Putamen (tissue), 1 donor: Measurements from ENCODE around the gene ERGIC1.
"Not testable (repeated sequence)": the region's sequence is repeated elsewhere in the genome, so short reads cannot be mapped to it uniquely, and the experiment has no call there.

Experiments used
- DNase-seq: peaks from one replicate; pipeline ENCODE4 v3.0.0-alpha.2; 2016; ENCODE audit warnings: low spot score

The ERGIC1 gene

DNA sequence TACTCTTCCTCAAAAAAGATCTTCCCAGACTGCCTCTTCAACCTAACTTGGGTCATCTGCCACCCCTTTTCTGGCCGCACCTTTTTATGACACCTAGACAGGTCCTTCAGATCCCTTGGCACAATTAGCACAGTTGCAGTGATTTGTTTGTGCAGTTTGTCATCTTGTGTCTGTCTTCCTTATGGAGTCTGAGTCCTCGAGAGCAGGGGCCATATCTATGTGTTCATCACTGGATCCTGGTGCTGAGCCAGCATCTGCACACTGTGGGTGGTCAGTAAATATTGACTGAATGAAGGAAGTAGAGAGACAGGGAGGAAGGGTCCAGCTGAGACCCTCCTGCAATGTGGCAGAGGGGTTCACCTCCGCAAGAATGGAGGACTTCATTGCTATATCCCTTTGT lies 14.4 kb downstream of the ERGIC1 start:
- DNase-seq = no peak

DNA sequence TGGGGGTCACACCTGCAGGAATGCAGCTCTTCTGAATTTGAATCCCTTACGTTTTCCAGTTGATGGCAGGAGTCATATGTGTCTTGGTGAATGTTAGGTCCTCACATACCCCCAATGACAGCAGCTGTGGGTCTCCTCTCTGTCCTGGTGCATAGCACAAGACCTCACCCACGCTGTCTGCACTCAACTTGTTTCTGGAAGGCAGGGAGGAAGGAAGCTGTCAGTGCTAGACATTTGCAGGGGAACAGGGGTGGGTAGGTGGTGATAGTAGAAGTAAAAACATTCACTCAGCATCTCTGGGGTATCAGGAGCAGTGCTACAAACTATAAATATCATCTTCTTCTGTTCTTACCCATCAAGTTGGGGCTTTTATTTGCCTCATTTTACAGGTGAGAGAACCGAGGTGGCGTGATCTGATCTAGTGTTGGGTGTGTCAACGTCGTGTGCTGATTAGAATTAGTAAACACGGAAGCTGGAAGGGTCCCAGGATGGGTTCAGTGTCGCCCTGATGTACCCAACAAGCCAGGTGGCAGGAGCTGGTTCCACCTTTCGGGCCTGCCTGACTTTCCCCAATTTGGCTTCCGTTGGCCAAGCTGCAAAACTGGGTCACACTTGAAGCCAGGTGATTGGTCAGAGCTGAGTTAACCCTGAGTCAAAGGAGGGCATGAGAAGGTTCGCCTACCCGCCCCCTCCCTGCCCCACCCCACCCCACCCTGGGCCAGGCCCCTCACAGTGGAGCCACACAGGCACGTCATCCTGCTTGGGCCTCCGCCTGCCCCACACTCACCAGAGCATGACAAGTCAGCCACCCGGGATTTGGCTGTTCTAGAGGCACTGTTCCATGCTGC lies 15.8 kb downstream of the ERGIC1 start:
- no peak for DNase-seq

GRCh38 chr5:172850454-172850797 lies 16.4 kb downstream of the ERGIC1 start:
- DNase-seq = no peak

- DNase-seq = not testable (repeated sequence)
Observed at GRCh38 chr5:172851254-172851653, 17.2 kb downstream of the ERGIC1 start.

DNA sequence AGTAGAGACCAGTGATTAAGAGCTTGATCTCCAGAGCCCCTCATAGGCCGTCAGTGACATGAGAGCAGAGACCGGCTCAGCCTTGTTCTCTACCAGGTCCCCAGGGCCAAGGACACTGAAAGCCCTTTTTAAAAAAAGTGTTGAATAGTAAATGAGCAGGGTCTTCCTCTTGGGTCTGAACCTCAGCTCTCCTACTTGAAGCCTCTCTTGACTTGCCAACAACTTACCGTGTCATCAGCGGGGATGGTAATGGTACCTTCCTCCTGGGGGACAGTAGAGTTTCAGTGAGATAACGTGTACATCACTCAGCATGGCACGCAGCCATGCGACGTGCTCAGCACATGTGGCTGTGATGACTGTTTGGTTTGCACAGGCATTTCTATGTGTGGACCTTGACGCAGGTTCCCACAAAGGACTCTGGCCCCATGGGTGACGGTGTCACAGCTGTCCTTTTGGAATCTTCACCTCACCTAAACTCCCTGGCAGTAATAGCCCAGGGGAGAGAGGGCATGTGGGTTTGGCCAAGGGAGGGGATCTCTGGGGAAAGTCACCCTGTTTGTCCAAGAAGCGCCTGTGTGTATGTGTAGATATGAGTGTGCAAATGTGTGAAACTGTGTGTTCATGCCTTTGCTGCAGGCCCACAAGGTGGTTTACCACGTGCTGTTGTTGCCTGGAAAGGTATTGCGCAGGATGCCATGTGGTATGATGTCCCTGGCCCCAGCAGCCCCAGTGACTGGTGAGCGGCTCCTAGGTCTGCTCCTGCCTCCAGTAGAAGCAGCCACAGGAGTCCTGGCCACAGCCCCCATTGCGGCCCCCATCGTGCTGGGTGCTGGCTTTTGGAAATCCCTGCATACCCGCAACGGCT lies 18.7 kb downstream of the ERGIC1 start:
- no peak for DNase-seq

DNA sequence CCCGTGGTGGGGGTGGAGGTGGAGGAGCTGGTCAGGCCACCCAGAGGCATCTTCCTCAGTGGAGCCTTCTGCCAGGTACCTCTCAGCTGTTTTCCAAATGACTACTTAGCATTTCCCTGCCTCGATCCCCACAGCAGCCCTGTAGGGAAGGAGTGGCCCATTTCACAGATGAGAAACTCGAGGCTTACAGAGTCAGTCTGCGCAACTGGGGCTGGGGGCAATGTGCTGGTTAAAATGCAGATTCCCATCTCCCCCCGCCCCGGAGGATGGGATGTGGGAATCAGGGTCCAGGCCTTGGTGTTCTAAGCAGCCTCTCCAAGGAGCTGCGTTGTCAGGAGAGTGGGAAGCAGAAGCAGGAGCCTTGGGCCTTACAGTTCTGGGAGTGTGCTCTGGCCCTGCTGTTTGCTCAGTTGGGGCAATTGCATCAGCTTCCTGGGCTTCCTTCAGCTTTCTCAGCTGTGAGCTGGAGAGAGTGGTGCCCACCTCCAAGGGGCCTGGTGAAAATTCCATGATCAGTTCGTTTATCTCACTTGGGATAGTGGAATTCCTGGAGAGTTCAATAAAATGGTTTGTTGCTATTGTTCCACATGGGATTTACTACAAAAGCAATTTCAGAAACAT lies 19.4 kb downstream of the ERGIC1 start:
- DNase-seq = no peak

DNA sequence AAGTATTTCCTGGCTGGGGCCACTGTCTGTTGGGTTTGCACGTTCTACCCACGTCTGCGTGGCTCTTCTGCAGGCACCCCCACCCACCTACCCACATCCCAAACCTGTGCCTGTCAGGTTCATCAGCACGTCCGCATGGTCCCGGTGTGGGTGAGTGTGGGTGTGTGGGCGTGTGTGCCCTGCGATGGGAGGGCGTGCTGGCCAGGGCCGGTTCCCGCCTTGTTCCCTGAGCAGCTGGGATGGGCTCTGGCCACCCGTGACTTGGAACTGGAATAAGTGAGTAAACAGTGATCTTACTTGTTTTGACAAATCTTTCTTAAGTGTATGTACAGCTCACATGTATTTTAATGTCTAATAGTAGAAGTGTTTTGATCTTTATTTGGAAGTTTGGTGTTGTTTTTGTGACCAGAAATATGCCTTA lies 20.4 kb downstream of the ERGIC1 start:
- DNase-seq = no peak

DNA sequence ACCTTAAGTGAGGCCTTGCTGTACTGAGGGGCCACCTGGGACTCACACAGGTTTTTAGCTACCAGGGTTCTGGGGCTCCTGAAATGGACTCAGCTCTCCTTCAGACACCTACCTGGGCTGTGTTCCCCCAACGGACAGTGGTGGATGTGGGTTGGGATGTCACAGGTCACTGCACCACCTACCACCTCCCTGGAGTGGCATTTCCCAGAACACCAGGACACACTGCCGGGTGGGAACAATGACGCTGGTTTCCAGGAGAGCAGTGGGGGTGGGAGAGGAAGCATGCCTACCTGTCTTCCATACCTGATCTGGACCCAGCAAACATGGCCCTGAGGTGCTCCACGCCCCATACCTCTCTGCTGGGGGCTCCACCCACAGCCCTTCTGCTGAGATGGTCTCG lies 20.9 kb downstream of the ERGIC1 start:
- no peak for DNase-seq

- DNase-seq = no peak
Observed at GRCh38 chr5:172855597-172856292, 21.7 kb downstream of the ERGIC1 start.

GRCh38 chr5:172856336-172856735 lies 22.3 kb downstream of the ERGIC1 start:
- DNase-seq = no peak

- no peak for DNase-seq
Observed at GRCh38 chr5:172857982-172858381, 23.9 kb downstream of the ERGIC1 start.

GRCh38 chr5:172858511-172858989 lies 24.5 kb downstream of the ERGIC1 start:
- no peak for DNase-seq

DNA sequence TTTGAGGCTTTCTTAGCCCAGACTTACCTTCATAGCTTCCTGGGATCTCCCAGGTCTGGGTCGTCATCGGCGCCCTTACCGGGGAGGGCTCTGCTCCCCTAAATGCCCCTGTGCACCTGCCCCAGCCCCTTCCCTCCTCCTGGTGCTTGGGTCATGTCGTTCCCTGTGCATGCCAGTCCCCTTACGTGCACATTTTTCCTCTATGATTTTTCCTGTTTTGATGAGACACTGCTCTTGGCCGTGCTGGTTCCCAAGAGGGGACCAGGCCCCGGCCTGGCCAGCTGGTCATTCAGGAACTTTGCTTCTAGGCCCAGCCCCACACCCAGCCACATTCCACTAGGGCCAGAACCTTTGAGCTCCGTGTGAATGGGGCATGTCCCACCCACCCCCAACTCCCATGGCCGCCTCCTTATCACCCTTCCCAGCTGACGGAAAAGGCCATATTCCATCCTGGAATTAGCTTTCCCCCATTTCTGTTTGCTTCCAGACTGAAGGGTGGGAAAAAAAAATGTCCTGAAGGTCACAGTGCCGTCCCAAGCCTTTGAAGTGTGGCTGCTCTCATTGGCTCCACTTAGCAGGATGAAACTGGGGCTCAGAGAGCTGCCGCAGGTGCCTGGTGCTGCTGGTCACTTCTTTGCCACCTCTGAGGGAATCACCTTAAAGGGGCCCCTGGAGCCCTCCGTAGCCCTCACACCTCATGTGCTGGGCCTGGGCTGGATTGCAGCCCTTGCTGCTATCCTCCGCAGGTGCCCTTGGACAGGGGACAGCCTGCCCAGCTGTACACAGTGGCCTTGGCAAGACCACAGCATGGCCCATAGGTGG lies 25.1 kb downstream of the ERGIC1 start:
- no peak for DNase-seq

DNA sequence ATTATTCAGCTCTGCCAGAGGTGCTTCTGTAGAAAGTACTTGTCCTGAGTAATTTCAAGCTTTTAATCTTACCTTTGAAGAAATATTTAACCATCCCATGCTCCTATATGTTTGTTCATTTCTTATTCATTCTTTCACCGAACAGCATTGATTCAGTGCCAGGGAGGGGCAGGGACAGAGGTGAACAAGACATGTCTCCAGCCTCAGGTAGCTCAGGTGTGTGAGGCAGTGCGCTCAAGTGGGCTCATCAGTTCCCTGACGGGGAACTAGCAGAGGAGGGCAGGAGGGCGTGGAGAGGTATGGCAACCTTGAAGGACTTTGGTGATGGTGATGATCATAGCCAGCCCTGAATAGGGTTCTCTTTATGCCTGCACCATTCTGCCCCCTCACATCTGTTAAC lies 25.9 kb downstream of the ERGIC1 start:
- no peak for DNase-seq

GRCh38 chr5:172860520-172861443 lies 26.7 kb downstream of the ERGIC1 start:
- DNase-seq = peak; percentile 77

DNA sequence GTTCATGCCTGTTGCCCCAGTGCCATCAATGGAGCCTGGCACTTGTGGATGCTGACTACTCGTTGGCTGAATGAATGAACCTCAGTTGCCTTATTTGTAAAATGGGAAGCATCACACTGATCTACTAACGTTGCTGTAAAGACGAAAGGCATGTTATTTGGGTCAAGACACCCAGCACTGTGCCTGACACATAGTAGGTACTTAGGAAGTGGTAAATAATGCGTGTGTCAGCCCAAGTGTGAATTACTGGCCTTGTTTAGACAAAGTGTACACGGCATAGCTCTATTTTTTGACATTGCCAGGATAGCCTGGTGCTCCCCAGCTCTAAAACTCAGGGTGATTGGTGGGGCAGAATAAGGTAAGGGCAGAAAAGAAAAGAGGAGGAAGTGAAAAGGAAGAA lies 27.4 kb downstream of the ERGIC1 start:
- no peak for DNase-seq

DNA sequence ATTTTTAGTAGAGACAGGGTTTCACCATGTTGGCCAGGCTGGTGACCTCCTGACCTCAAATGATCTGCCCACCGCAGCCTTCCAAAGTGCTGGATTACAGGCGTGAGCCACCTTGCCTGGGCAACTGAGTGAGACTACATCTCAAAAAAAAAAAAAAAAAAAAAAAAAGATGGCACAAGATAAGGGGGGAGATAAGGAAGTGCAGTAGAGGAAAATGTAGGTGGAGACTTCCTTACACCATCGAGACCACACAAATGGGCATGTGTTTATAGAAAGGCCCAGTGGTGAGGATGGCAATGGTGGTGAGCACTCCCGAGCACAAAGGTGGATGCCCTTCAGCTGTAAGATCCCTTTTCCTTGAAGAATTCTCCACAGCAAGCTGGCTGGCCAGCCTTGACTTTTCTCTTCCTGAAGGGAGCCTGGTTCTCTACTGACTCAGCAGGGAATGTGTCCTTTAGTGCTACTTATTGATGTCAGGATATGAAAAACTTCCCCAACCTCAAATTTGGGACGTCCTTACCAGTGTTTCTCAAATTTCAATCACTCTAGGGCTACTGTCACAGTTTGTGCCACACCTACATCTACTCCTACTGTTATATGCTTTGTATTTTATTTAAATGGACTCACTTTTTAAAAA lies 28.2 kb downstream of the ERGIC1 start:
- no peak for DNase-seq

- not testable (repeated sequence) for DNase-seq
Observed at GRCh38 chr5:172864171-172864570, 30.1 kb downstream of the ERGIC1 start.

- no peak for DNase-seq
Observed at GRCh38 chr5:172864747-172865146, 30.7 kb downstream of the ERGIC1 start.
